ENCODE measurements around the gene ZFAND3.

ZFAND3 gene

GRCh38 chr6:38148606-38149005, 329.1 kb downstream of the ZFAND3 start:
- no peak for TF ChIP-seq CTCF (IDR thresholded peaks at IDR 0.05; ENCODE audit: borderline replicate concordance, insufficient read depth, low read depth, low read length)
- no peak overlapping the region for H3K4me3 ChIP-seq (ENCODE audit: low read depth, low read length)

- no peak for TF ChIP-seq CTCF (IDR thresholded peaks at IDR 0.05; ENCODE audit: borderline replicate concordance, insufficient read depth, low read depth, low read length)
- no peak overlapping the region for H3K4me3 ChIP-seq (ENCODE audit: low read depth, low read length)
These were observed 330.0 kb downstream of the ZFAND3 start for GRCh38 chr6:38149531-38149930.

GRCh38 chr6:38150021-38150420, 330.5 kb downstream of the ZFAND3 start:
- no peak overlapping the region for H3K4me3 ChIP-seq (ENCODE audit: low read depth, low read length)
- TF ChIP-seq CTCF (IDR thresholded peaks at IDR 0.05; ENCODE audit: borderline replicate concordance, insufficient read depth, low read depth, low read length), result no peak

- no peak for TF ChIP-seq CTCF (IDR thresholded peaks at IDR 0.05; ENCODE audit: borderline replicate concordance, insufficient read depth, low read depth, low read length)
These were observed 331.3 kb downstream of the ZFAND3 start for GRCh38 chr6:38150681-38151296.

GRCh38 chr6:38151580-38152500, 332.3 kb downstream of the ZFAND3 start:
- TF ChIP-seq CTCF (IDR thresholded peaks at IDR 0.05; ENCODE audit: borderline replicate concordance, insufficient read depth, low read depth, low read length), result no peak
- H3K4me3 ChIP-seq (ENCODE audit: low read depth, low read length), result no peak overlapping the region

More at GRCh38 chr6:38150681-38151296, 331.3 kb downstream of the ZFAND3 start:
- no peak overlapping the region for H3K4me3 ChIP-seq (ENCODE audit: low read depth, low read length)

- H3K4me3 ChIP-seq (ENCODE audit: low read depth, low read length), result no peak overlapping the region
- TF ChIP-seq CTCF (IDR thresholded peaks at IDR 0.05; ENCODE audit: borderline replicate concordance, insufficient read depth, low read depth, low read length), result no peak
These were observed 333.1 kb downstream of the ZFAND3 start for GRCh38 chr6:38152620-38153019.
